Endothelial cell of umbilical vein (primary cell): ENCODE measurements around the gene GPR17. TPM values are rescaled to one million over a fixed set of nuclear protein-coding genes. Genes with fewer than 3 reads are reported as not detected.

Experiments used
- BruUV-seq: library from RNA; stranded (reverse); fragments of 400-500 nt; replicated peaks from 2 replicates; lab custom pipeline; 2021; lab: Mats Ljungman, UMichigan
- CTCF ChIA-PET: fragments of 300-600, 350-600 bp; sonication (Branson Sonifier 250); formaldehyde crosslinking; loops from one replicate; lab custom pipeline; 2021; ENCODE audit warnings: antibody characterized with exemption, inconsistent platforms; lab: Charles Lee
- POLR2A ChIA-PET: fragments of 300-600, 350-600 bp; sonication (Branson Sonifier 250); formaldehyde crosslinking; loops from one replicate; lab custom pipeline; 2021; ENCODE audit warnings: antibody characterized with exemption, inconsistent platforms; lab: Charles Lee
- DNase-seq: peaks from one replicate; pipeline ENCODE4 v3.0.0-alpha.2; 2011; ENCODE audit warnings: low read depth, low spot score
- FAIRE-seq: peaks from 2 replicates; lab custom pipeline; 2011; peaks lifted over from hg19 to GRCh38; lab: Jason Lieb, UNC
- H2AFZ ChIP-seq: 2 replicates; pipeline ENCODE4 v1.6.0; 2012; ENCODE audit warnings: low read depth, low read length, control low read depth, inconsistent platforms
- H3K27ac ChIP-seq: 2 replicates; pipeline ENCODE4 v1.5.1; 2011; ENCODE audit warnings: low read depth, mild to moderate bottlenecking, control low read depth, low read length, moderate library complexity; ENCODE audit not compliant: insufficient read depth
- H3K27me3 ChIP-seq, 2 experiments: 2 replicates each; pipeline versions ENCODE4 v1.6.0 to v1.6.1; 2011; ENCODE audit warnings: low read length in 2 of 2, mixed read lengths in 1 of 2; ENCODE audit not compliant: control insufficient read depth in 2 of 2, insufficient read depth in 2 of 2
- H3K36me3 ChIP-seq, 2 experiments: 2 replicates in 1 of 2; 3 replicates in 1 of 2; pipeline ENCODE4 v1.5.1; 2011; ENCODE audit warnings: low read length in 2 of 2, mild to moderate bottlenecking in 1 of 2, moderate library complexity in 1 of 2; ENCODE audit not compliant: control insufficient read depth in 2 of 2, insufficient read depth in 2 of 2; ENCODE audit errors: extremely low read depth in 1 of 2
- H3K4me1 ChIP-seq: 3 replicates; pipeline ENCODE4 v1.5.1; 2011; ENCODE audit warnings: mild to moderate bottlenecking, low read length; ENCODE audit not compliant: control insufficient read depth, insufficient read depth; ENCODE audit errors: extremely low read depth
- H3K4me2 ChIP-seq: 2 replicates; pipeline ENCODE4 v1.6.1; 2011; ENCODE audit warnings: low read length, control low read depth, mixed read lengths; ENCODE audit not compliant: insufficient read depth
- H3K4me3 ChIP-seq, 3 experiments: fragments of 200-600 bp in 1 of 3; sonication (generic), shearing (Covaris generic) in 1 of 3; replicated peaks in 1 of 3; 2 replicates each; pipeline ENCODE4 v1.5.1; 2011 to 2016; ENCODE audit warnings: control low read depth in 3 of 3, low read length in 3 of 3, mild to moderate bottlenecking in 2 of 3, inconsistent platforms in 1 of 3, low read depth in 1 of 3, moderate library complexity in 1 of 3; ENCODE audit not compliant: insufficient read depth in 1 of 3
- H3K79me2 ChIP-seq: 2 replicates; pipeline ENCODE4 v1.6.0; 2012; ENCODE audit warnings: low read length, inconsistent platforms; ENCODE audit not compliant: control insufficient read depth, insufficient read depth
- H3K9ac ChIP-seq: replicated peaks from 2 replicates; pipeline ENCODE3; 2011; ENCODE audit warnings: low read length, control low read depth; ENCODE audit not compliant: insufficient read depth; ENCODE audit errors: extremely low read depth
- H3K9me1 ChIP-seq: replicated peaks from 3 replicates; pipeline ENCODE4 v1.6.0; 2011; ENCODE audit warnings: mild to moderate bottlenecking, low read length; ENCODE audit not compliant: control insufficient read depth, insufficient read depth; ENCODE audit errors: extremely low read depth
- H3K9me3 ChIP-seq: replicated peaks from 2 replicates; pipeline ENCODE4 v1.5.1; 2012; ENCODE audit warnings: low read length, inconsistent platforms; ENCODE audit not compliant: control insufficient read depth, insufficient read depth
- H4K20me1 ChIP-seq: replicated peaks from 2 replicates; pipeline ENCODE3; 2011; ENCODE audit warnings: mild to moderate bottlenecking, low read length; ENCODE audit not compliant: control insufficient read depth, insufficient read depth; ENCODE audit errors: extremely low read depth
- EZH2 ChIP-seq: IDR thresholded peaks from 2 replicates; pipeline ENCODE4 v1.6.1; 2012; ENCODE audit warnings: borderline replicate concordance, low read depth, mild to moderate bottlenecking, moderate library complexity, low read length, inconsistent platforms; ENCODE audit not compliant: severe bottlenecking
- GATA2 ChIP-seq: IDR thresholded peaks from 2 replicates; pipeline ENCODE4 v1.7.0; 2011; ENCODE audit warnings: low read depth, mild to moderate bottlenecking, moderate library complexity, mixed read lengths, low read length; ENCODE audit not compliant: insufficient read length, insufficient read depth
- JUN ChIP-seq: IDR thresholded peaks from 2 replicates; pipeline ENCODE4 v1.6.1; 2011; ENCODE audit warnings: borderline replicate concordance, low read depth; ENCODE audit not compliant: insufficient read length, insufficient read depth
- POLR2A ChIP-seq: IDR thresholded peaks from 2 replicates; pipeline ENCODE4 v1.6.1; 2012; ENCODE audit warnings: low read depth, mild to moderate bottlenecking, control low read depth, low read length
- POLR2AphosphoS5 ChIP-seq: IDR thresholded peaks from 2 replicates; pipeline ENCODE4 v1.6.1; 2012; ENCODE audit warnings: low read depth, mild to moderate bottlenecking, control low read depth, low read length, moderate library complexity; ENCODE audit not compliant: insufficient read depth
- dilution Hi-C: fragments of 300-500 bp; cut with MboI; formaldehyde crosslinking; loops from one replicate; pipeline ENCODE4 v1.15.0; 2019; ENCODE audit warnings: low sequenced_read_pairs; ENCODE audit not compliant: extremely low pct_ligation_motif_present
- intact Hi-C: fragments of 100-400 bp; cut with micrococcal nuclease; formaldehyde crosslinking; loops from one replicate; pipeline ENCODE4 v1.10.0; 2022
- polyA plus RNA-seq, 4 experiments: library from polyadenylated mRNA; depleted of rRNA in 3 of 4; stranded (reverse) in 3 of 4; unstranded in 1 of 4; fragments of >200 nt; gene quantifications; 2 replicates each; pipeline versions ENCODE4 v1.2.1 to v1.2.3, GENCODE V29; 2011 to 2012; ENCODE audit warnings: missing spikeins in 1 of 4
- total RNA-seq: library from RNA; stranded (reverse); gene quantifications from 2 replicates; pipeline ENCODE4 v1.2.3, GENCODE V29; 2021

The GPR17 gene
- total and polyA plus RNA-seq, 2 donors (not counting 3 experiments of a cell fraction or from before 2014, with no cell fraction given), result 0.10 TPM; not detected in 1

- intact Hi-C loops (loop anchor here (1.0 kb wide), 1 partner anchor 7 kb away; no protein-coding TSS in a partner anchor), dilution Hi-C loops (no loop called here)
- Histone ChIP-seq H3K4me3 (no peak overlapping the region), H3K27ac (no peak overlapping the region), H3K9me3 (no peaks in the 10 kb centered on the region), H3K27me3 (no peaks in the 10 kb centered on the region), H3K4me1 (peaks cover 18% of the 10 kb centered on the region), H3K4me2 (no peak overlapping the region), H3K9me1 (no peaks in the 10 kb centered on the region), H3K79me2 (no peaks in the 10 kb centered on the region), H2AFZ (no peak overlapping the region), H3K9ac (no peak overlapping the region), H3K36me3 (no peaks in the 10 kb centered on the region), H4K20me1 (no peaks in the 10 kb centered on the region)
- no peak for FAIRE-seq
- no TSS peak for BruUV-seq
- POLR2A ChIA-PET, result no interaction called here
- CTCF ChIA-PET, result interaction anchor here (1.2 to 1.7 kb wide), 2 partner anchors 8 to 24 kb away, joined by 3 to 9 read pairs; no protein-coding TSS in a partner anchor
- TF ChIP-seq EZH2 (no peak), POLR2A (no peak), JUN (no peak), GATA2 (no peak)
- no peak for DNase-seq
These were observed 25.8 kb downstream of the GPR17 start for GRCh38 chr2:127671557-127672302.

- H3K9ac ChIP-seq, result no peak overlapping the region
- intact Hi-C loops, result loop anchor here (1.0 kb wide), 1 partner anchor 8 kb away; no protein-coding TSS in a partner anchor
- H3K79me2 ChIP-seq, result no peaks in the 10 kb centered on the region
- H3K27ac ChIP-seq, result no peak overlapping the region
- H3K9me1 ChIP-seq, result no peaks in the 10 kb centered on the region
- no peak overlapping the region for H3K4me2 ChIP-seq
- H3K4me3 ChIP-seq, result no peak overlapping the region
- no peaks in the 10 kb centered on the region for H3K36me3 ChIP-seq
- no peaks in the 10 kb centered on the region for H3K27me3 ChIP-seq
- FAIRE-seq (no peak), DNase-seq (no peak)
- no peak for TF ChIP-seq POLR2AphosphoS5
- no peak for TF ChIP-seq GATA2
- POLR2A ChIA-PET, result no interaction called here
- H3K4me1 ChIP-seq, result peaks cover 18% of the 10 kb centered on the region
- CTCF ChIA-PET, result interaction anchor here (1.2 to 5.7 kb wide), 4 partner anchors 8 to 80 kb away, joined by 3 to 151 read pairs (median 35); no protein-coding TSS in a partner anchor
- H4K20me1 ChIP-seq, result no peaks in the 10 kb centered on the region
- no TSS peak for BruUV-seq
- dilution Hi-C loops, result no loop called here
- H3K9me3 ChIP-seq, result no peaks in the 10 kb centered on the region
- H2AFZ ChIP-seq, result peak overlapping the region; percentile 74
These were observed 26.6 kb downstream of the GPR17 start for GRCh38 chr2:127672341-127673224.
